HG03108 (cell line): Measurements from ENCODE around the gene ATOSB.

ENCODE experiments used
- ATAC-seq: cut with Tn5 transposase; IDR thresholded peaks from one replicate; pipeline ENCODE4 v1.9.1; 2021; ENCODE audit warnings: moderate library complexity; ENCODE audit not compliant: unreplicated experiment

Gene ATOSB

DNA sequence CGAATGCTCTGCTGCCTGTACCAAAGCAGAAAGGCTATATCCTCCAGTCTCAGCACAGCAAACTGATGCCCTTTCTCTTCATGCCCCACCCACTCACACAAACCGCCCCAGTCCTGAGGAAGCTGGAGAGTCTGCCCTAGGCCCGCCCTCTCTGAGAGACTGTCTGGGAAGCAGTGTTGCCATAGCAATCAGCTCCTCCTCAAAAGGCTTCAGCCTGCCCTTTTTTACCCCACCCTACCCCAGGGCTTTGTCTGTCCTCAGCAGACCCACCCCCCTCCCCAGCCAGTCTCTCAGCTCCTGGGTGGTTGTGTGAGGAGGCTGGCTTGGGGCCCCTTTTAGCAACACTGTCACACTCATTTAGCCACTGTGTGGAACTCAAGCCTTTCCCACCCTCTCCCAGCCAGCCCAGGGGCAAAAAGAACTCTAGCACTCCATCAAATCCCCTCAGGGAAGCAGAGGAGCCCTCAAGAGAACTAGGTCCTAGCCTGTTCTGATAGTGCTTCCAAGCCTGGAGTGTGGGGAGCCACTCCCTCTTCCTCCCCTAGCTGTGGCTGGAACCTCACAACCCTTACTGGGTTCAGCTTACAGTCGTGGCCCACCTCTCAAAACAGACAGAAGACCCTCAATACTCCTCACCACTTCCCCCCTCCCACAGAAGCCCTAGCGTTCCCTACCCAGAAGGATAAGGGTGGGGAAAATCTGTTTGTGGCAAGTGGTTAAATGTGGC lies 1.4 kb downstream of the ATOSB start:
- no peak for ATAC-seq

DNA sequence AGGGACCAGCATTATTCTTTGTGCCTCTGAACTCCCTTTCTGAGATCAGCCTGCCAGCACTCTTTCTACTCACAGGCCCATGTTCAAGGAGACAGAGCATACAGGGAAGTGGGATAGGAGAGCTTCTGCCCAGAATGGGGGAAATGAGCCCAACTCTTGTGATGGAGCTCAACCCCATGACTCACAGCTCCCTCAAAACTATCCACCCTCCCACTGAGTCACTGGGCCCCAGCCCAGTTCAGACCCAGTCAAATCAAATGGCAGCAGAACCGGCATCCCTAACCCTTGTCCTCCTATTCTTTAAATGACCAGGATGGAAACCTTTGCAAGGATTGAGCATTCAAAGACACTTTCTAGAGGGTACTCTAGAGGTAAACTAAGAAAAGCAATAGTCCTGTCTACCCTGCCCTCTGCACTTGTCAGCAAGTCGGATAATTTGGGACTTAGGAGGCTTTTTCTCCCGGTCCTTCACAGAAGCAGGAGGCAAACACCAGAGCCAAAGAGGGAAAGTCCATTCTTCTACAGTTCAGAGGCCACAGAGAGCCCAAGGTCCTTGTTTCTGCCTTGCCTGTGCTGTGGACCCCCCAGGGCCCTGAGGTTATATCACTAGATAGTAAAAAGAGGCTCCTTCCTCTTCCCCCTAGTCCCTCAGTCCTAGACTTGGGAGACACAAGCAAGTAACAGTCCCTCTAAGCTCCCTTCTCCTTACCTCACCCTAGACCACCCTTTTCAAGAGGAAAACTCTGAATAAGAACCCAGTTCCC lies 3.2 kb downstream of the ATOSB start:
- ATAC-seq = no peak

DNA sequence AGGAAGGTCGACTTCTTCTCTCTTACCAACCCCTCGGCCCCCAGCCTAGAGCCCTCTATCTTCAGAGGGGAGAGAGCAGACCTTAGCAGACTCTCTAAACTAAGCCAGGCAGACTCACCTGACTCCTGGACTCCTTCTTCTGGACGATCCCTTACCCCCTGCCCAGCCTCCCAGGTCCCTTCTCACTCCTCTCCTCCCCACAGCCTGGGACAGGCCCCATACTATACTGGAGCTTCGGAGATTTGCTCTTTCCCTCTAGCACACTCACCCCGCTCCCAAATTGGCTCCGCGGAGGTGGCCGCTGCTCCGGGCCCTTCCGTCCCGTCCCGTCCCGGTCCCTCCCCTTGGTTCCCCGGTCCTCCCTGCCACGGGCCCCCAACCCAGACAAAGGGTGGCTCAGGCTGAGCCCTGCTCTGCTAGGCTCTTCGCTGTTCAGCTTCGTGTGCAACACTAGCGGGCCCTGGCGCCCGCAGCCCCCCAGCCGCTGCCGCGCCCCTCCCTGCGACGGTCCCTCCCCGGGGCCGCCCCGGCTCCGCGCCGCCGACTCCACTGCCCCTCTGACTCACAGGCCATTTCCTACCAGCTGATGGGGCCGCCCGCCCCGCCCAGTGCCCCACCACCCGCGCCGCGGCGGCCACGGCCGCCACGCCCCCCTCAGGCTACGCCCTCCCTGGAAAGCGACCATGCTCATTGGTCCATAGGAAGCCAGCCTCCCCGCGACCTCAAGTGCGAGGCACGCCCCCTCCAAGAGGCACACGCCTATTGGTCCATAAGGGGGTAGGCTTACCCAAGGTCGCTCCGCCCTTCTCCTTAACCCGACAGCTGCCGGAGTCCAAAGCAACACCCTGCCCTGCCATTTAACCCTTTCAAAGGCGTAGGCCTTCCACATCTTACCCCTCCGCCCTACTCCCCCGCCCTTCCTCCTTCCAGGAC lies 4.4 kb downstream of the ATOSB start:
- peak; percentile 70 for ATAC-seq

DNA sequence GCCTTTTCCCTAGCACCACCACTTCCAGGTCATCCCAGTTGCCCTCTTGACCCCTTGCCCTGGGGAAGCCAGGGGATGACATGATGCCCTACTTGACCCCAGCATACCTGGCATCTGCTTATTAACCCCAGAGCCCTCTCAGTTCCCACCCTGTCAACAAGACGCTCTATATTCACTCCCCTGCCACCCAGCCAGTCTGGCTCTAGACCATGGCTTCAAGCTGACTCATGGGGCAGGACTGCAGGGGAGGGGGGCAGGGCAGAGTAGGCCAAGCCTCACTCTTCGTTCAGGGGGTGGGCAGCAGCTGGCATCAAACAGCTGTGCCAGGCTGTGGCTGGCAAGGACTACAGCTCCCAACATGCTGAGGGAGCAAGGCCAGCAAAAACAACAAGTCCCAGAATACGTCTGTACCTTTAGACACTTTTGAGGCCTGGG lies 5.3 kb downstream of the ATOSB start:
- no peak for ATAC-seq

DNA sequence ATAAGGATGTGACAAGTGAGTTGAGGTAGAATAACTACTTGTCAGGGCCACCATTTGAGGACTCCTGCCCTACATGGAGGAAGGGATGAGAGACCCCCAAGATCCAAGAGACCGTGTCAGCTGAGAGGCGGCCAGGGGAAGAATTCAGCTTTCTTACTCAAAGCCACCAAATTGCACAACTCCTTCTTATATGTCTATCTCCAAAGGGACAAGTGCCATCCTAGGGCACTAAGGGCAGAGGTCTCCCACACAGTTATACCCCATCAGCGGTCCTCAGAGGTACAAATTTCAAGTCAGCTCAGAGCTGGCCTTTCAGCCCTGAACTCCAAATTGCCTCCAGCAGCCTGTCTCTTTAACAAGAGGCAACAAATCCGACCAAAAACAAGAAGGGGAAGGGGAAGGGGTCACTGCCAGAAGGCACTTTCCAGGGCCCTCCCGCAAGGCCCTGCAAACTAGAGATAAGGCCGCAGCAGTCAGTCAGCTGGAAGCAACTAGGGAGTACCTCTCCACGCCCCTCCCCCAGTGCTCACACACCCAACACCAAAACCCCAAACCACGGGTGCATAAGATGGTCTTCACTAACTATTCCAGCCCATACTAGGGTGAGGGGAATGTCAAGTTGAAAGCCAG lies 6.6 kb downstream of the ATOSB start:
- ATAC-seq = no peak

DNA sequence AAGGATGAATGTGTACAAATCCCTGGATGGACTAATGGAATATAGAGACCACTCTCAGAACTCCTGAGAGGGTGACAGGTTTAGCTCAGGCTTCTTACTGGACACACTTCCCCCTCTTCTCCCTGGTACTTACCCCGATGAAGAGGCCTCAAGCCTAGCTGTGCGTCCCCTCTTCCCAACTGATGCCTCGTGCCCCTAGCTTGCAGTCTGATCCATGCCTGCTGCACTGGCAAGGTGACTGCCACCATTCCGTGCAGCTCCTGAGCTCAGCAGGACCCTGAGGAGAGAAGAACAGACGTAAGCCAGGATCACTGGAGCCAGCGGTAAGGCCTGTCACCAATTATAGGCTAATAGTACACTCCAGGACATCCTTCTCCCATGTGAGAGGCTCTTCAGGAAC lies 7.2 kb downstream of the ATOSB start:
- no peak for ATAC-seq

DNA sequence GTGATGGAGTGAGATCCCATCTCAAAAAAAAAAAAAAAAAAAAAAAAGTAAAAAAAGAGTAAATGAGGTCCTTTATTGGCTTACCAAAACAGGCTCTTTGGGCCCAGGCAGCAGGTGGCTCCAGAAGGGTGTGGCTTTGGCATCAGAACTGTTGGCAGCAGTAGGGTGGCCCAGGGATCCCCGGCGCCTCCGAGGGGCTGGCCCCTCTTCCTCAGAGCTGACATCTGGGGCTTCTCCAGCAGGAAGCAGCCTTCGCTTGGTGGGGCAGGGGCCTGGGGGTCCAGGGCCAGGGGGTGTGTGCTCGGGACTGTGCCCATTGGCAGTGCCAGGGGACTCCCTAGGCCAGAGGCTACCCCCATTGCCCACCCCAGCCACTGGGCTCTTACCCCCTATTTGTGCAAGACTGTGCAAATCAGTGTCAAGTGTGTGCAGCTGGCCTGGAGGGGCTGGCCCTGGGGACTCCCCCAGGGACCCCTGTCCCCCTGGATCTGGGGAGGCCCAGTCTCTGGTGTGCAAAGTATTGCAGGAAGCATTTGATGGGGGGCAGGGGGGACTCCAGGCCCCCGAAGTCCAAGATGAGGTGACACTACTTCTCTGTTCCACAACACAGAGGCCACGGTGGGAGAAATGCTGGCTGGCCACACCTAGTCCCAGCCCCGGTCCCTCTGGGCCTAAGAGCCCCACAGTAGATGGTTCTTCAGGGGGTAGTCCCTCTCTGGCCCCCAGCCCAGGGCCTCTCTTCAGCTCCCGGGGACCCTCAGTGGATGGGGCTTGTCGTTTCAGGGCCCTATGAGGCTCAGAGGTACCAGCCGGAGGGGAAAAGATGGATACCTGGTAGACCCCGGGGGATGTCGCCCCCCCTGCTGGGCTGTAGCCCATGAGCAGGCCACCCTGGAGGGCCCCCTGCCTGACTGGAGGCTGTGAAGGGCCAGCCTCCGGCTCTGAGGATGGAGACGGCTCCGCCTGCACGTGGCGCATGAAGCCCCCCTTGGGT lies 8.1 kb downstream of the ATOSB start:
- no peak for ATAC-seq

DNA sequence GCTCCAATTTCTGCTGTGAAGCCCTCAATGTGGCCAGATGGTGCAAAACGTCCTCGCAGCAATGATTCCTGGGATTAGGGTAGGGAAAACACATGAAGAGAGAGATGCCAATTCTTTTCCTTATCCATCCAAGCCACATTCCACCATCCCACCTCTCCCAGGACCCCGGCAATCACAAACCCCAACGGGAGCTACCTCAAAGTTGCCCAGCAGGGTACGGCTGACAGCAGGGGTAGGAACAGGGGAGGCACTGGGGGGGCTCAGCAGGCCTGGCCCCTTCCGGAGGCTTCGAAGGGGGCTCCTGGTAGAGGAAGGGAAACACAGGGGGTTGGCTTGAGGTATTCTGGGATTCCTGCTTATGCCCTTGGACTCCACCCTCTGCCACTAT lies 9.3 kb downstream of the ATOSB start:
- no peak for ATAC-seq

DNA sequence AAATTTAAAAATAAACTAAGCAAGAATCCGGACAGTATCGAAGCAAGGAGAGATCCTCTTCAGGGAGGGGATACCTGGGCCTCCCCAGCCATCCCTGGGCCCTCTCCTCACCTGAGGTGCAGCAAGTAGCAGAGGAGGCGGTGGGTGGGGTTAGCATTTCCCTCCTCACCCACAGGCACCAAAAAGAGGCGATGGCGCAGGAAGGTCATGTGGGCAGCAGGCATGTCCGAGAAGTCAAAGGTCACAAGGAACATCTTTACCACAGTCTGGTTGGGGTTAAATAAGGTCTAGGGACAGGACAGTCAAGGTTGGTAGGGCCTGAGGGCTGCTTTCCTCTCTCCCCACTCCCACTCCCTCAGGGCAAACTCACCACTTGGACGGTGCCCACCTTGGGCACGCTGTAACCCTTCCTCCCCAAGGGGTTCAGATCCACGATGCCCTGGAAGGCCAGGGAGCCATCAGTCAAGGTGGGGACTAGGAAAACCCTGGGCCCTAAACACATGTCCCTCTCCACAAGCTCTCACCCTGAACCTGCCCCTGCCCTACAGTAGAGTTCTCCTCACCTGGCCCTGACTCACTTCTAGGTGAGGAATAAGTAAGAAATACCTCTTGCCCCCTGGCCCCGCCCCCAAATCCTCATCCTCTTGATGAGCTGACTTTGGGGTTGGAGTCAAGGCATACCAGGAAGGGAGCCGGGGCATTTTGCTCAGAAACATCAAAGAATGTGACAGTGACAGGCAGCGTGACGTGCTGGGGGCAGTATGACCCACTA lies 9.9 kb downstream of the ATOSB start:
- no peak for ATAC-seq

DNA sequence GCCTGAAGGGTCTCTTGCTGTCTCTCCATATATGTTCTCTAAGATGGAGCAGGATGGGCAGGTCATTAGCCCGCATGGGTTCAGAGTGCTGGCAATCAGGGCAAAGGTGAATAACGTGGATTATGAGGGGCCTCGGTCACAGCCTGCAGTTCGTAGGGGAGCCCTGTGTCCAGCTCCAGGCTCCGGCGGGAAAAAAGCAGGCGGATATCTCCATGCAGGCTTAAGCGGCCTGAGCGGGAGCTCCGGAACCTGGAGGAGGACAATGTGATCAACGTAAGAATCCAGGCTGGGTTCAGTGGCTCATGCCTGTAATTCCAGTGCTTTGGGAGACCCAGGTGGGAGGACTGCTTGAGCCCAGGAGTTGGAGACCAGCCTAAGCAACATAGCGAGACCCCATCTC lies 10.5 kb downstream of the ATOSB start:
- ATAC-seq = no peak

DNA sequence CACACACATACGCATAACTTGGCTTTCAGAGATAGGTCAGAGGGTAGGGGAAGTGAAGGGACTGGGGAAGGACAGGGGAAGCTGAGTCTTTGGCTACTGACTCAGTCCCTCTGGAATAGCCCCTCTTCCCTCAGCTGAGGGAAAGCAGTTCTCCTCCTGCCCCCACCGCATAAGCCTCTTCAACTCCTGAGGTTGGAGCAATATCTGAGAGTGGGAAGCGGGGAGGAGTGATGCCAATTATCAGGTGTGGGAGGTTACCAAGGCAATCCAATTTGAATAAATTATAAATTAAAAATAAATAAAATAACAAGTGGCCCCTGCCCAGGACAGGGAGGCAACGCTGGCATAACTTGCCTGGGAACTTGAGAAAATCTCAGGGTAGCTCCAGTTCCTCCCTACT lies 11.1 kb downstream of the ATOSB start:
- ATAC-seq = no peak

DNA sequence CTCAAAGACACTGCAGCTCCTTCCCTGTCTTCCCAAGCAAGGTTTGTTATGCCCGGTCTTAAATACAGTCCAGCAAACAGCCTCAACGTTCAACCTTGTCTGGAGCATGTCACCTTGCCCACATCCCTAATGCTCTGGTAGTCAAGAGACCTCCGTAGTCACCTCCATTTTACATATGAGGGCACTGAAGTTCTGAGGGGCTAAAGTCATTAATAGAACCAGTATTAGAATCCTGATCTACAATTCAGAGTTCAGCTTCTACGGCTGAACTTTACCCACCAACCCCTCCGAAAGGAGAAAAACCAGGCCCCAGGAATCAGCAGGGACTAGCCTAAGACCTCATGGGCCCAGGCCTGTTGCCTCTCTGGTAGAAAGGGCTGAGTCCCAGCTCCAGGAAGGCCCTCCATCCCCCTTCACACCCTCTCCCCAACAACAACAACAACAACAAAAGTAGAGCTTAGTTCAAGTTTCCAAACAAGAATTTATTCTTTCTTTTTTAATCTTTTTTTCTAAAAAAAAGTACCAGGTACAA lies 11.9 kb downstream of the ATOSB start:
- no peak for ATAC-seq

DNA sequence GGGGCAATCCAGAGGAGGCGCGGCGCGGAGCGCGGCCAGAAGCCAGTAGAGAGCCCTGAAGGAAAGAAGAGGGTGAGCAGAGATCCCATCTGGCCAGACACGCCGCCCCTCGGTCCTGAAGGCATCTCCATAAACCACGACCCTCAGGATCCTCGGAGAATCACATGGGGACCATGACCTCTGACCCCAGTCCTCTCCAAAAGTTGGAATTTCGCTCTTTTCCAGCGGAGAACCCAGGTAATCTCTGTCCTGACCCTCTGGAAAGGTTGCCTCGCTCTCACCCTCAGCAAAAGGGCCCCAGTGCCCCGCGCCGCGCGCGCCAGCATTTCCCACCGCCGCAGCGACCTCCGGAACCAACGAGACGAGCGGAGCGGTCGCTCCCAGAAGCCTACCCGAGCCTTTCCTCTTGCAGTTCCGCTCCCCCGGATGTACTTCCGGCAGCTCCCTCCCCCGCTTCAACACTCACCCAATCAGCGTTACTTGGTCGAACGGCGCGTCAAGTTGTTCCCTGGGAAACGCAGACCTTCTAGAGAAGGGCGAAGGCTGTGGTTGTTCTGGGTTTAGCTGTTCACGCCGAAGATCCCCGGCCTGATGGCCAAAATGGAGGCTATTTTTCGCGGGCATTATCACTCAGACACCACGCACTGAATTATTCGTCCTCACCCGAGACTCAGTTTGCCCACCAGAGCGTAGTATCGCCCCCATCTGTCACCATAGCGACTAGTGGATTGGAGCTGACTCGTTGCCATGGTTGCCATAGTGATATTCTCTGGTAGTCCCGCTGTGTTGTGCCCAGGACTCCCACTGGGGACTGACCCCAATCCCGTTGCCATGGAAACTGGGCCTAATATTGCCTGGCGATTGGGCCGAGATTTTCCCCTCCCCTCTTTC lies 12.6 kb downstream of the ATOSB start, which contains the start of gene STOML2:
Gene STOML2, minus strand, starts transcription at position 363 of the 891 bp plus-strand sequence. Its CDS starts 37 bp downstream, at position 326.
- ATAC-seq = peak; percentile 94

DNA sequence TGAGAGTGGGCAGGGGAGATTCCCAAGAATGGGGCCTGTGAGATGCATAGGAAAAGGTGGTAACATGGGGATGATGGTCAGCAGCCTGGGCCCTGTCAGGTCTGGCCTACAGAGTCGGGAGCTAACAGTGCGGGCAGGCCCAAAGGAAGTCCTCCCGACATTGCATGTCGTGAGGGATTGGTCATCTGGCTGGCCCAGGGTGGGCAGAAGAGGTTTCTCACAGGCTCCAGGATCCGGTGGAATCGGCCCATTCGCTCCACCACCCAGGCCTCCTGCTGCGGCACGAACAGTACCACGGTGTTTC lies 13.2 kb downstream of the ATOSB start:
- ATAC-seq = no peak

DNA sequence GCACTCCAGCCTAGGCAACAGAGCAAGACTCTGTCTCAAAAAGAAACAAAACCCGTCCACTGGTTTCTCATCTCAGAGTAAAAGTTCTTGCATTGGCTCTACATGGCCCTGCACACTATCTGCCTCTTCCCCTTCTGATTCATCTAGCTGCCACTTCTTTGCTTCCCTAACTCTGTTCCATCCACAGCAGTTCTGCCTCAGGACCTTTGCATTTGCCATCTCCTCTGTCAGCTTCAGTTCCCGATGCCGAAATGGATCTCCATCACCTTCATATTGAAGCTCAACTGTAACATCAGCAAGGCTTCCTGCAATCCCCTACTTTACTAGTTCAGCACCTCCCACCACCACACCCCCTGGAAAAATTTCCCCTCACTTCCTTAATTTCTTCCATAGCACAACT lies 18.1 kb downstream of the ATOSB start:
- no peak for ATAC-seq

DNA sequence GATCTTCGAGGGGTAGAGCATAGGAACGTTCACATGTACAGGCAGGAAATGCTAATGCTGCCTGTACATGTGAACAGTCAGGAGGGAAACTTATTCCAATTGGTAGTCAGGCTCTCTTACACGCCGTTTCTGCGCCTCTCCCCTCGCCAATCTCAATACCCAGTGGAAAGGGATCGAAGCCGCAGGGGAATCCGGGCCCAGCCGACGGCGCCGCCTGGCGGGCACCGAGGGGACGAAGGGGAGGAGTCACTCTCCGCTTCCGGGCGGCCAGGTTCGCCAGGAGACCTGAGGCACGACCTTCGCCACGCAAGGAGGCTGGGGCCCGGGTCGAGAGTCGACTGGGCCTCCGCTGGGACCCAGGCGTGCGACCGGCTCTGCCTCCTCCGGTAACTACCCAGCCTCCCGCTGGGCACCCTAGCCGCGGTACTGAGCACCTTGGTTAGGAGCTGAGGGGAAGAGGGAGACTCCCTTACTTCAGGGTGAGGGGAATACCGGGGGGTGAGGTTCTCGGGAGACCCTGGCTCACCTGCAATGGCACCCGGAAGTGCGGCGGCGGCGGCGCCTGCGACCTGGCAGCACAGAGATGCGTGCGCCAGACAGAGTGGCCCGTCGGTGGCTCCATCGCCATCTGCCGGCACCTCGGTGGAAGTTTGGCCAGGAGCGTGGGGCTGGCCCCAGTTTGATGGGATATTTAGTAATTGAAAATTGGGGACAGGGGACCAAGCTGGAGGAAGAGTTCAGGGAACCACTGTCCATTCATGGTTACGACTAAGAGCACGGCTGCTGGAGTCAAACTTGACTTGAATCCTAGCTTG lies 19.4 kb downstream of the ATOSB start, which contains the start of gene PIGO:
Gene PIGO, minus strand, starts transcription at position 557 of the 815 bp plus-strand sequence. CDS start 1,026 bp downstream, outside the sequence.
- ATAC-seq = peak; percentile 91

DNA sequence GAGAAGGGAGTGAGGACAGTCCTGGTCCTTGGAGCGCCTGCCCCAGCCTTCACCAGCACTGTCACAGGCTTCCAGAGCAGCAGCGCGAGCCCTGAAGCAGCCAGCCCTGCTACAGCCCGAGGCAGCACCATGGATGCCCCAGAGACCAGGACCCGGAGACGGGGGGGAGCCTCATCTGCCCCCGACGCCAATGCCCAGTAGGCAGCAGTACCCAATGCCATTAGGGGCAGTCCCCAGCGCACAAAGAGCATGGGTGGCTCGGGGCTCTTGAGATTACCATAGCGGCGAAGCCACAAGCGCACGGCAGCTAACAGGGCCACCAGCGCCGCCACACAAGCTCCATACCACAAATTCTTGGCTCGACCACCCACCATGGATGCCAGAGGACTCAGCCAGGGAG lies 24.1 kb downstream of the ATOSB start:
- ATAC-seq = no peak
